Ascending aorta (tissue), 2 donors: ENCODE measurements around the gene DBN1. TPM values are rescaled to one million over a fixed set of nuclear protein-coding genes. Genes with fewer than 3 reads are reported as not detected.

Experiments used
- DNase-seq, 2 donors: peaks; one replicate each; pipeline ENCODE4 v3.0.0-alpha.2; 2019; ENCODE audit warnings: low spot score in 2 of 2
- H3K27ac ChIP-seq, 2 donors: fragments of 200-600 bp; sonication (generic); one replicate each; pipeline ENCODE4 v1.5.1; 2016 to 2017; ENCODE audit warnings: mild to moderate bottlenecking in 1 of 2
- H3K27me3 ChIP-seq: fragments of 200-600 bp; sonication (generic); one replicate; pipeline ENCODE4 v1.5.1; 2017
- H3K36me3 ChIP-seq, 2 donors: fragments of 200-600 bp; sonication (generic); one replicate each; pipeline ENCODE4 v1.5.1; 2016
- H3K4me1 ChIP-seq, 2 donors: fragments of 200-600 bp; sonication (generic); one replicate each; pipeline ENCODE4 v1.5.1; 2016 to 2017; ENCODE audit warnings: mild to moderate bottlenecking in 1 of 2
- H3K4me3 ChIP-seq, 2 donors: fragments of 200-600 bp; sonication (generic); one replicate each; pipeline ENCODE4 v1.5.1; 2016 to 2017; ENCODE audit warnings: mild to moderate bottlenecking in 1 of 2
- H3K9me3 ChIP-seq, 2 donors: fragments of 200-600 bp; sonication (generic); one replicate each; pipeline ENCODE4 v1.5.1; 2016
- intact Hi-C: fragments of 100-400 bp; cut with DNase I; formaldehyde crosslinking; loops from one replicate; pipeline ENCODE4 v1.15.1; 2023
- total RNA-seq: library from RNA; depleted of rRNA; stranded (reverse); fragments of >200 nt; gene quantifications from one replicate; pipeline ENCODE4 v1.1.0, GENCODE V29; 2016
- TF ChIP-seq, protein P1 (sequence below), 3 experiments: fragments of 200-600 bp in 2 of 3; fragments of 450-650 bp in 1 of 3; sonication (generic) in 2 of 3; IDR thresholded peaks; one replicate each; pipeline ENCODE4 v1.5.1; 2016 to 2019; ENCODE audit warnings: antibody characterized with exemption in 3 of 3, mild to moderate bottlenecking in 1 of 3, moderate library complexity in 1 of 3

The DBN1 gene
- total RNA-seq, 1 donor from 2014 or later = 151 TPM

- TF ChIP-seq, protein P1, sequence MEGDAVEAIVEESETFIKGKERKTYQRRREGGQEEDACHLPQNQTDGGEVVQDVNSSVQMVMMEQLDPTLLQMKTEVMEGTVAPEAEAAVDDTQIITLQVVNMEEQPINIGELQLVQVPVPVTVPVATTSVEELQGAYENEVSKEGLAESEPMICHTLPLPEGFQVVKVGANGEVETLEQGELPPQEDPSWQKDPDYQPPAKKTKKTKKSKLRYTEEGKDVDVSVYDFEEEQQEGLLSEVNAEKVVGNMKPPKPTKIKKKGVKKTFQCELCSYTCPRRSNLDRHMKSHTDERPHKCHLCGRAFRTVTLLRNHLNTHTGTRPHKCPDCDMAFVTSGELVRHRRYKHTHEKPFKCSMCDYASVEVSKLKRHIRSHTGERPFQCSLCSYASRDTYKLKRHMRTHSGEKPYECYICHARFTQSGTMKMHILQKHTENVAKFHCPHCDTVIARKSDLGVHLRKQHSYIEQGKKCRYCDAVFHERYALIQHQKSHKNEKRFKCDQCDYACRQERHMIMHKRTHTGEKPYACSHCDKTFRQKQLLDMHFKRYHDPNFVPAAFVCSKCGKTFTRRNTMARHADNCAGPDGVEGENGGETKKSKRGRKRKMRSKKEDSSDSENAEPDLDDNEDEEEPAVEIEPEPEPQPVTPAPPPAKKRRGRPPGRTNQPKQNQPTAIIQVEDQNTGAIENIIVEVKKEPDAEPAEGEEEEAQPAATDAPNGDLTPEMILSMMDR (IDR thresholded peaks at IDR 0.05) = no peak
- H3K36me3 ChIP-seq = peaks cover 63 to 74% of the 10 kb centered on the region in 2 donors
- no peaks in the 10 kb centered on the region for H3K27me3 ChIP-seq
- DNase-seq = no peak
- H3K4me3 ChIP-seq = peak overlapping the region; percentile 5 to 92
- peaks cover 39 to 70% of the 10 kb centered on the region in 2 donors for H3K4me1 ChIP-seq
- no peaks in the 10 kb centered on the region for H3K9me3 ChIP-seq
- peak overlapping the region; percentile 96 to 99 for H3K27ac ChIP-seq
- intact Hi-C loops = loop anchor here (1.0 kb wide), 1 partner anchor 9 kb away; no protein-coding TSS in a partner anchor
Measured at GRCh38 chr5:177491983-177492746, 18.7 kb upstream of the DBN1 start.

DNA sequence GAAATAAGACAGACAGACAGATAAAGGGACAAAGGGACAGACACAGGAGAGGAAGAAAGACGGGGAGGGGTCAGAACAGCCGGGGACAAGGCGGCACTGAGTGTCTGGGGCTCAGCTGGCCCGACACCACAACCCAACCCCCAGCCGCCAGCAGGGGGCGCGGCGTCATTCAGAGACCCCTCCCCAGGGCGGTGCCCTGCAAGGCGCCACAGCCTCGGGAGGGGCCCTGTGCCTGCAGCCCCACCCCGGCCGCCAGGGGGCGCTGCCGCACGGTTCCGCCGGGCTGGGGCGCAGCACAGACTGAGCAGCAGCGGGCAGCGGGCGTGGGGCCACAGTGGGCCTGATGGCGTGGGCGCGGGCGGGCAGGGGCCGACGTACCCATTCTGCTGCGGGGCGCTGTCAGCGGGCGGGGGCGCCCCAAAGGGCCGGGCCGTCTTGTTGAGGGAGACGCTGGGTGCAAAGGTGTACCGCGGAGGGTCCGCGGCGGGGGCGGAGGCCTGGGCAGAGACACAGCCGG lies 18.1 kb upstream of the DBN1 start:
- TF ChIP-seq, protein P1 (IDR thresholded peaks at IDR 0.05) = peak; percentile 79 to 96 (median 91)

GRCh38 chr5:177490992-177491391 lies 17.6 kb upstream of the DBN1 start:
- Histone ChIP-seq H3K36me3 (peaks cover 66 to 79% of the 10 kb centered on the region in 2 donors), H3K4me3 (peak overlapping the region in 1 of 2 donors; percentile 92), H3K4me1 (peaks cover 36 to 68% of the 10 kb centered on the region in 2 donors), H3K9me3 (no peaks in the 10 kb centered on the region), H3K27ac (peak overlapping the region; percentile 96 to 99), H3K27me3 (no peaks in the 10 kb centered on the region)
- no peak for DNase-seq
- intact Hi-C loops = loop anchor here (1.0 kb wide), 1 partner anchor 10 kb away; no protein-coding TSS in a partner anchor
- TF ChIP-seq, protein P1 (IDR thresholded peaks at IDR 0.05) = no peak

More for the DNA sequence above, 18.1 kb upstream of the DBN1 start:
- Histone ChIP-seq H3K4me3 (peak overlapping the region; percentile 5 to 92), H3K36me3 (peaks cover 66 to 79% of the 10 kb centered on the region in 2 donors), H3K9me3 (no peaks in the 10 kb centered on the region), H3K27me3 (no peaks in the 10 kb centered on the region), H3K4me1 (peaks cover 39 to 72% of the 10 kb centered on the region in 2 donors), H3K27ac (peak overlapping the region; percentile 96 to 99)
- DNase-seq = no peak
- intact Hi-C loops = loop anchor here (1.0 kb wide), 1 partner anchor 10 kb away; no protein-coding TSS in a partner anchor

DNA sequence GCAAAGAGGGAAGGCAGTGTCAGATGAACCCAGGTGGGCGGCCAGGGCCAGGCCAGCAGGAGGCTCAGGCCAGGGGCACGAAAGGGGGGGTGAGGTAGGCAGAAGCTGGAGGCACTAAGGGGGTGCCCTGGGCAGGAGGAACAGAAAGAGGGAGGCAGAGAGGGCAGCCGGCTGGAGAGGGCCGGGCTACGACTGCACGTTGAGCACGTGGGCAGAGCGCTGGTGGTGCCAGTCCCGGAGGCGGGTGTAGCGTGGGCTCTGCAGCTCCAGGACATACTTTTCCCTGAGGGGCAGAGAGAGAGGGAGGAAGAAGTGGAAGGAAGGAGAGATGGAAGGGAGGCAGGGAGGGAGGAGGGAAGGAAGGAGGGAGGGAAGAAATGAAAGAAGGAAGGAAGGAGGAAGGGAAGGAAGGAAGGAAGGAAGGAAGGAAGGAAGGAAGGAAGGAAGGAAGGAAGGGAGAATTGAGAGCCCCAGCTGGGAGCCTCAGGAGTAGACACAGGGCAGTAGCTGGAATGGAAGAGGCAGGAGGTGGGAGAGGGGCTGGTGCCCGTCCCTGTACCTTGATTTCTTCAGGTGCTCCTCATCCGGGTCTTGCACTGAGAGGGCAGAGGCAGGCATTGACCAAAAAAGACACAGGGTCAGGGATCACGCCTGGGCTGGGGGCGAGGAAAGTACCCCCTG lies 17.0 kb upstream of the DBN1 start:
- TF ChIP-seq, protein P1 (IDR thresholded peaks at IDR 0.05) = peak in 1 of 3 experiments; percentile 6
- Histone ChIP-seq H3K9me3 (no peaks in the 10 kb centered on the region), H3K36me3 (peaks cover 66 to 81% of the 10 kb centered on the region in 2 donors), H3K4me3 (peak overlapping the region in 1 of 2 donors; percentile 92), H3K27me3 (no peaks in the 10 kb centered on the region), H3K4me1 (peaks cover 34 to 70% of the 10 kb centered on the region in 2 donors), H3K27ac (peak overlapping the region; percentile 96 to 99)
- intact Hi-C loops = no loop called here
- DNase-seq = no peak

DNA sequence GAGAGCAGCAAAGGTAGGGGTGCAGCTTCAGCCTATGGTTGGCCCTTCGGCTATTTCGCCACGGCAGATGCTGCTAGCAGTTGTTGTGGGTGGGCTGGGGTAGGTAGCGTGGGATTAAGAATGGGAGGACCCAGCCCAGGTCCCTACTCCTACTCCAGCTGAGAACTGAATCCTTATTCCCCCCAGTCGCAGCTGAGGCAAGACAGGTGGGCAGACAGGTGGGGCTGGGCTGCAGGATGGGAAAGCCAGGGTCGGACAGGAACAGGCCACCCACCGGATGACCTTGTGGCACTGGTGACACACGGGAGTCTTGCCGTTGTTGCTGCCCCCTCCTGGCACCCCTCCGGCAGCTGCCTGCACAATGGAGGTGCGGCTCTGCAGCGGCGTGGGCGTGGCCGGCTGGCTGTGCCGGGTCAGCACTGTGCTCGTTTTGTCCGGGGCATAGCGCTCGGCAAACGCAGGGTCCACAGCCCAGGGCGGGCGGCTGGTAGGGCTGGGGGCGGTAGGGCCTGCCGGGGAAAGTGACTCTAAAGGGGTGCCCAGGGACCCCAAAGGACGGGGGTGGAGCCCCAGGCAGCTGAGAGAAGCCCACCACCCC lies 15.8 kb upstream of the DBN1 start:
- H3K36me3 ChIP-seq = peaks cover 78 to 93% of the 10 kb centered on the region in 2 donors
- peaks cover 42 to 68% of the 10 kb centered on the region in 2 donors for H3K4me1 ChIP-seq
- intact Hi-C loops = no loop called here
- DNase-seq = no peak
- H3K27me3 ChIP-seq = no peaks in the 10 kb centered on the region
- no peak overlapping the region for H3K4me3 ChIP-seq
- peak overlapping the region; percentile 96 to 99 for H3K27ac ChIP-seq
- TF ChIP-seq, protein P1 (IDR thresholded peaks at IDR 0.05) = peak in 1 of 3 experiments; percentile 7
- H3K9me3 ChIP-seq = no peaks in the 10 kb centered on the region
